8988T (cell line): Measurements from ENCODE around the gene HLA-DQB2.
"Not testable (repeated sequence)": the region's sequence is repeated elsewhere in the genome, so short reads cannot be mapped to it uniquely, and the experiment has no call there.

Source experiments
- DNase-seq: peaks from one replicate; pipeline ENCODE4 v3.0.0; 2011

The HLA-DQB2 gene

GRCh38 chr6:32763421-32763820, at the start of gene HLA-DQB2:
Gene HLA-DQB2, minus strand, starts transcription at chr6:32763532. Its CDS starts 62 bp downstream, at chr6:32763470.
- DNase-seq: no peak

DNA sequence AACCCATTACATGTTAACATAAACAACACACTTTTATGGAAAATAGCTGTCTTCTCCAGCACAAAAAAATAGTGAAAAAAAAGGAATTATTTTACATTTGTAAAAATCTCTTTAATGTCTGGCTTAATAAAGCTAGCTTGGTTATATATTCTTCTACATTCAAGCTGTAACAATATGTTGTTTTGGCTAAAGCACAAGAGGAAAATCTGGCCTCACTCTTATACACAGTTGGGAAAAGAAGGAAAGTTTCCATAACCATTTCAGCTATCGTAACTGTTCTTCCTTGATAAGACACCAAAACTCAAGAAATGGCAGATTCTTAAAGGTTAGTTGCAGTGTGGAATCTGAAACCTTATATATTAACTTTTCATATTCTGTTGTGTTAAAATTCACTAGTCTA, 45.8 kb upstream of the HLA-DQB2 start:
- no peak for DNase-seq

DNA sequence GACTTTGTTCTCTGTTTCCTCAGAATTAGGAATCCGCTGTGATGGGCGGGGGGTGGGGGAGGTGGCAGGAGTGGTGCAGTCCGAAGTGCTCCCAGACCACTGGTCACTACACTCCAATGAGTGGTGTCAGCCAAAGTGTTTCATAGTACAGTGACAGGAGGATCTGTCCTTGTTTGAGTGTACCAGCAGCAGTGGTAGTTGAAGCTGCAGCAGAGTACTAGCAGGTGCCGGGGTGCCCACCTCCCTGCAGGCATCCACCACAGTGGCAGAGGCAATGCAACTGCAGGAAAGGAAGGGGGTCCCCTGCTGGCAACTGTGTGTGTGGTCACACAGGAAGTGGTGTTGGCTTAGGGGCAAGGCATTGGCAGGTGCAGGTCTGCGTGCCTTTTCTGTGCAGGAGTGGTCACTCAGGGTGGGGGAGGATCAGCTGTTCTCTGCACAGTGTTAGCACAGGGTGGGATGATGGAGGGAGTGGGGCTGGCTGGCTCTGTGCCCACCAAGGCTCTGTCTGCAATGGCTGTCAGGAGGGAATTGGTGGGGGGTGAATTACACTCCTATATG, 43.8 kb upstream of the HLA-DQB2 start:
- no peak for DNase-seq

DNA sequence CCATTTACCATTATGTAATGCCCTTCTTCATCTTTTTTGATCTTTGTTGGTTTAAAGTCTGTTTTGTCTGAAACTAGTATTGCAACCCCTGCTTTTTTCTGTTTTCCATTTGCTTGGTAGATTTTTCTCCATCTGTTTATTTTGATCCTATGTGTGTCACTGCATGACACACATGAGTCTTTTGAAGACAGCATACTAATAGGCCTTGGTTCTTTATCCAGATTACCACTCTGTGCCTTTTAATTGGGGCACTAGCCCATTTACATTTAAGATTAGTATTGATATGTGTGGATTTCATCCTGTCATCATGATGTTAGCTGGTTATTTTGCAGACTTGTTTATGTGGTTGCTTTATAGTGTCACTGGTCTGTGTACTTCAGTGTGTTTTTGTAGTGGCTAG, 42.1 kb upstream of the HLA-DQB2 start:
- not testable (repeated sequence) for DNase-seq

DNA sequence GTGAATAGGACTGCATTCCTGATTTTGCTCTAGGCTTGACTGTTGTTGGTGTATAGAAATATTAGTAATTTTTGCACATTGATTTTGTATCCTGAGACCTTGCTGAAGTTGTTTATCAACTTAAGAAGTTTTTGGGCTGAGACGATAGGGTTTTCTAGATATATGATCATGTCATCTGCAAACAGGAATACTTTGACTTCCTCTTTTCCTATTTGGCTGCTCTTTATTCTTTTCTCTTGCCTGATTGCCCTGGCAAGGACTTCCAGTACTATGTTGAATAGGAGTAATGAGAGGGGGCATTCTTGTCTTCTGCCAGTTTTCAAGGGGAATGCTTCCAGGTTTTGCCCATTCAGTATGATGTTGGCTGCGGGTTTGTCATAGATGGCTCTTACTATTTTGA, 40.1 kb upstream of the HLA-DQB2 start:
- no peak for DNase-seq

GRCh38 chr6:32799740-32800139, 36.4 kb upstream of the HLA-DQB2 start:
- DNase-seq: no peak

- no peak for DNase-seq
These were observed 35.8 kb upstream of the HLA-DQB2 start for GRCh38 chr6:32799168-32799567.

- peak; percentile 15 for DNase-seq
These were observed 33.8 kb upstream of the HLA-DQB2 start for GRCh38 chr6:32796848-32797776.

GRCh38 chr6:32794510-32794909, 31.2 kb upstream of the HLA-DQB2 start:
- no peak for DNase-seq

DNA sequence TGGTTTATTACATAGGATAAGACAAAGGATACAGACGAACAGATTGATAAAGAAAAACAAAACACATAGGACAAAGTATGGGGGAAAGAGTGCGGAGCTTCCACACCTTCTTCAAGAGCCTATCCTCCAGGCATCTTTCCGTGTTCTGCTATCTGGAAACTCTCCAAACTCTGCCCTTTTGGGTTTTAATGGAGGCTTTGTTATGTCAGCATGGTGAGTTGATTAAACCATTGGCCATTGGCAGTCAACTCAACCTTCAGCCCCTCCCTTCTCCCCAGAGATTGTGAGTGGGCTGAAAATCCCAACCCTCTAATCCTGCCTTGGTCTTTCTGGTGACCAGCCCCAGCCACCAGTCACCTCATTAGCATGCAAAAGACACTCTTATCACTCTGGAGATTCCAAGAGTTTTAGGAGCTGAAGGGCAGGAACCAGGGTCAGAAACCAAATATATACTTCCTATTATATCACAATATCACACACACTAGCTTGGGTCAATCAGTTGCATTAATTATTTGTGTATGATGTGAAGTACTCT, 29.6 kb upstream of the HLA-DQB2 start:
- DNase-seq: no peak

DNA sequence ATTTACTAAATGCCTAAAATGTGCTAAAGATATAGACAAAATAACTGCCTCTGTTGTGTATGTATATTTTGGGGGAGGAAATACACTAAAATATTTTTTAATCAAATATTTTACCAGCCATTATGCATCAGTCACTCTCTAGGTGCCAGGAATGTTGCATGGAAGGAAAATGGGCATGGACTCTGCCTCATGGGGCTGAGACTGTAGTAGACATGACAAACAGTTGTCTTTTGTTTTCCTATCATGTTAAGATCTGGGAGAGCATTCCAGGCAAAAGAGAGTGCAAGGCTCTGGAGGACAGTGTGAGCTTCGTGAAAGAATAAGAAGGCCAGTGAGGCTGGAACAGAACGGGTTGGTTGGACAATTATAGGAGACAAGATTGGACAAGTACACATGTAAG, 27.0 kb upstream of the HLA-DQB2 start:
- no peak for DNase-seq

DNA sequence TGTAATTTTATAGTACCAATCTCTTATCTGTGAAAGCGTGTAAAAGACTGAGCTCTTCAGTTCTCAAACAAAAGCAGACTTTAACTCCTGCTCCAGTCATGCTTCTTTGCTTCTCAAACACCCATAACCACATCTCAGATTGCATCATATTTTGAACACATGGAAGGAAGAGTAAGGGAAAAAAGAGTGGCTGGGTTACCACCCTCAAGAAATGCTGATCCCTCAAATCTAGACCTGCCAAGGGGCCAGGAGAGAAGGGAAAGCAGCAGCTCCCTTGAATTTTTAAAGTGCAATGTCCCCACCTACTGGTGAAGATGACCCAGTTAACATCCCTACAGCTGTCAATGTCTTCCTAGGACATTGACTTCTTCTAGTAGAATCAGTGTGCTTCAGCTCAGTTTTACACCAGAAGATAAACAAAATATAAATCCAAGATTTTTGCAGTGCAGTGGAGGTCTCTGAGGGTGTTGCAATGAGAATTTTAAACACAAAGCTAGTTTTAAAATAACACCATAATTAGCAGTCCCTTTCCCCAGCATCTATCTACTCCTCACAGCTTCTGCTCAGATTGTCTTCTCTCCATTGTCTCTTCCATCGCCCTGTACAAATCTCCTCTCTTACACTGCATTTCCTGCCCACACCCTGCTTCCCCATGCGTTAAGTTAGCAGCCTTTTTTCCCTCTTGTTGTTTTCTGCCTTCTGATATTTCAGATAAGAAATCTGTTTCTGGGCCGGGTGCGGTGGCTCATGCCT, 22.6 kb upstream of the HLA-DQB2 start:
- peak; percentile 18 for DNase-seq

DNA sequence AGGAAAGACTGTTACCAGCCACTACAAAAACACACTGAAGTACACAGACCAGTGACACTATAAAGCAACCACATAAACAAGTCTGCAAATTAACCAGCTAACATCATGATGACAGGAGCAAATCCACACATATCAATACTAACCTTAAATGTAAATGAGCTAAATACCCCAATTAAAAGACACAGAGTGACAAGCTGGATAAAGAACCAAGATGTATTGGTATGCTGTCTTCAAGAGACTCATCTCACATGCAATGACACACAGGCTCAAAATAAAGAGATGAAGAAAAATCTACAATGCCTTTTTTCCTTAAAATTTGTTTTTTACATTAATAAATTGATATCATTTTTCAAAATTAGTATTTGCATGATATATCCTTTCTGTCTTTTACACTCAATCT, 19.6 kb upstream of the HLA-DQB2 start:
- not testable (repeated sequence) for DNase-seq

GRCh38 chr6:32779036-32779435, 15.7 kb upstream of the HLA-DQB2 start:
- no peak for DNase-seq

DNA sequence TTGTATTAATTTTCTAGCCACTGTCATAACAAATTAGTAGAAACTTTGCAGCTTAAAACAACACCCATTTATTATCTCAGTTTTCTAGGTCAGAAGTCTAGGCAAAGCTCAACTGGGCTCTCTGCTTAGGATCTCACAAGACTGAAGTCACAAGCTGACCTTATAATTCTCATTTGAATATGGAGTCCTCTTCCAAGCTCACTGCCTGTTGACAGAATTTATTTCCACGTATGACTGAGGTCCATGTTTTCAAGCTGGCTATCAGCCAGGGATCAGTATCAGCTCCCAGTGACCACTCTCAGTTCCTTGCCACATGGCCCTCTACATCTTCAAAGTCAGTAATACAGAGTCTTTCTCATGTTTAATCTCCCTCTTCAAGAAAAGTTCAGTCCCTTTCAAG, 11.7 kb upstream of the HLA-DQB2 start:
- DNase-seq: no peak

DNA sequence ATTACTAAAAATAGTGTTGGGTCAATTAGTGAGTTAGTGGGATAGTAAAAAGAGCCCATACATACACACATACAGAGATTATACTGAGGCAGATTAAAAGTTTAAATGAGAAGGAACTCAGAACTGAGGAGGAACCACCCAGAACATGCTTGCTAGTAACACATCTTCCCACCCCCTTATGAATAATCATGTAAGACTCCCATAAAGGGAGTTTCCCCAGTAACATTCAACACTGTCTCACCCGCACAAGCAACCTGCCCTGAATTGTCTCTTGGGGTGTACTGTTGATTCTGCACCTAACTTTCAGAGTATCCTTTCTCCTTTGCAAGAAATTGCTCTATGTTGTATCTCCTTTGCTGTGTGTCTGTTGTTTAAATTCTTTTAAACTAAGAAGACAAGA, 11.1 kb upstream of the HLA-DQB2 start:
- DNase-seq: no peak

- no peak for DNase-seq
These were observed 9.3 kb upstream of the HLA-DQB2 start for GRCh38 chr6:32772656-32773055.

GRCh38 chr6:32764048-32764447, 716 bp upstream of the HLA-DQB2 start:
- DNase-seq: no peak

GRCh38 chr6:32761548-32761947, 1.8 kb downstream of the HLA-DQB2 start:
- no peak for DNase-seq

DNA sequence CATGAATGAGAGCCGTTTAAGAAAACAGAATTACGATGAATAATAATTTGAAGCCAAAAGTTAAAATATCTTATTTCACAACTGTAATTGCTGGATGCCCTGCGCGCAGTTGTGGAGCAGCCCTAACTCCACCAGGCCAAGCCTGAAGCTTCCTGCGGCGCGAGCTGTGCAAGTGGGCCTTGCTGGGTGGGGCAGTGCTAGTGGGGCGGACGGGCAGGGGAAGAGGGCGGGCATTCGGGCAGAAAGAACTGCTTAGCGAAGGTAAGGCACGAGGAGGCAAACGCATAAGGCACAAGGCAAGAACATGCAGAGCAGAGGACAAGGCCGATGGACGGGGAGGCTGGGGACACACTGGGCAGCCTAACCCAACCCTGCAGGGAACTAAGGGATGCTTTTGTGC, 2.3 kb downstream of the HLA-DQB2 start:
- DNase-seq: no peak

DNA sequence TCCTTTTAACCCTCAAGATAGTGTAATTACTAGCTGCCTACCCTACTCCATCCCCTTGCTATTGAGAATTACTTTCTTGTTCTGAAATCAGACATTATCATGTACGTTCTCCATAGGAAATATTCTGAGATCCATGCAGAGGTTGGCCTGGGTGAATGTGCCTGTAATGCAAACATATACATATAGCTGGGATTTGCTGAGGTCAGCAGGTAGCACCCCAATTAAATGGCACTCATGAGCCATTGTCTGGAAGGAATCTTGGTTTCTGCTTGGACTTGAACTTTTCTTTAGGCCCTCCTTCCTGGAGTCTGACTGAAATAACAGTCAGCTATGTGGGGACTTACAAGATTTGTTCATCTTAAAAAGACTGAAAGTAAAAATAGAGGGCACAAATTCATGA, 3.7 kb downstream of the HLA-DQB2 start:
- no peak for DNase-seq

DNA sequence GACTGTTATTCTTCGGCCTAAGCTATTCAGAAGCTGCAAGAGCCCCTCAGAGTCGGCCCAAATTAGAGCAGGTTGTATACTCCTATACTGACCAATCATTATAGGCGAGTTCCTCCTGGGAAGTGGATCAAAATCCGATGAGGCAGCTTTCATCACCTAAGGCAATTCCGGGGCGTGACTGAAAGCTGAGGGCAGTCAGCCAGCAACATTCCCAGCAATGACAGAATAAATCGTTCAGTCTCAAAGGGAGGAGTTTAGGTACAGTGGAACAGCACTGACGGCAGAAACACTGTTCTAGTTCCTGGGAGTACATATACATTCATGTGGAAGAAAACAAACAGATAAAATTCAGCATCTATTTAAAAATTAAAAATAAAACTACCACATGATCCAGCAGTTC, 10.8 kb downstream of the HLA-DQB2 start:
- no peak for DNase-seq

DNA sequence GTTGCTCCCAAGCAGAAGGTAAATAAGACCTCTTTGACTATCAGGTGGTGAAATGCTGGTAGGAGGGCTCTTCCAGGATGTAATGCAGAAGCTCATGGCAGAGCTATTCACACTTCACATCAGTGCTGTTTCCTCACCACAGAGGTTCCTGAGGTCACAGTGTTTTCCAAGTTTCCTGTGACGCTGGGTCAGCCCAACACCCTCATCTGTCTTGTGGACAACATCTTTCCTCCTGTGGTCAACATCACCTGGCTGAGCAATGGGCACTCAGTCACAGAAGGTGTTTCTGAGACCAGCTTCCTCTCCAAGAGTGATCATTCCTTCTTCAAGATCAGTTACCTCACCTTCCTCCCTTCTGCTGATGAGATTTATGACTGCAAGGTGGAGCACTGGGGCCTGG, 17.7 kb downstream of the HLA-DQB2 start:
- DNase-seq: not testable (repeated sequence)

DNA sequence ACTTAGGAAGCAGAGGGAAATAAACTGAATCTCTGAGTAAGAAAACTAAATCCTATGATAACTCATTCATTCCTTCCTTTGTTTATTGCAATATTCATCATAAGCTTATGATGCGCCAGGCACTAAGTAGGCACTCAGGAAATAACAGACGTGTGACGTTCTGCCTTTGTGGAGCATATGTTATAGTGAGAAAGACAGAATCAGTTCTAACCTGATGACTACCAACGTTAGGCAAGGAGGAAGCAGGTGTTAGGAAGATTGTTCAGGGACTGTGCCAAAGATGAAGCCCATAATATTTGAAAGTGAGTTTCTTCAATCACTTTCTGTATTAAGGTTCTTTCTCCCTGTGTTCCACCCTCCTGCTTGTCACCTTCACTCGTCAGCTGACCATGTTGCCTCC, 18.6 kb downstream of the HLA-DQB2 start:
- no peak for DNase-seq
